Renal pelvis (tissue), 4 donors: ENCODE data around the gene KRT35. TPM values are rescaled to one million over a fixed set of nuclear protein-coding genes. Genes with fewer than 3 reads are reported as not detected.
A peak's percentile ranks its signal among the peaks of the same experiment; 100 is the strongest.

ENCODE experiments used
- DNase-seq: peaks from one replicate; pipeline ENCODE4 v3.0.0-alpha.2; 2013
- polyA plus RNA-seq, 3 donors: library from polyadenylated mRNA; unstranded; fragments of 120-200 nt; gene quantifications; one replicate each; pipeline ENCODE4 v1.2.1, GENCODE V29; 2013; ENCODE audit not compliant: insufficient read length in 3 of 3

The KRT35 gene
- polyA plus RNA-seq, 3 donors = 0.04 TPM; not detected in 2

GRCh38 chr17:41512546-41513167 is 31.7 kb upstream of the KRT35 start:
- DNase-seq = no peak

- DNase-seq = no peak
These were observed 30.8 kb upstream of the KRT35 start for GRCh38 chr17:41511716-41512115.

GRCh38 chr17:41511116-41511515 is 30.2 kb upstream of the KRT35 start:
- DNase-seq = no peak

GRCh38 chr17:41510251-41511065 is 29.5 kb upstream of the KRT35 start:
- DNase-seq = no peak

GRCh38 chr17:41507315-41507880 is 26.4 kb upstream of the KRT35 start:
- no peak for DNase-seq

- no peak for DNase-seq
These were observed 25.1 kb upstream of the KRT35 start for GRCh38 chr17:41505809-41506767.

GRCh38 chr17:41505007-41505808 is 24.3 kb upstream of the KRT35 start, which contains the start of gene KRT13:
TSS of gene KRT13 (minus strand) at chr17:41505612. CDS start at chr17:41505550, 62 bp downstream.
- DNase-seq = no peak

- no peak for DNase-seq
These were observed 23.5 kb upstream of the KRT35 start for GRCh38 chr17:41504246-41504977.

- no peak for DNase-seq
These were observed 22.3 kb upstream of the KRT35 start for GRCh38 chr17:41503202-41503601.

- no peak for DNase-seq
These were observed 19.4 kb upstream of the KRT35 start for GRCh38 chr17:41500131-41500911.

- no peak for DNase-seq
These were observed 18.8 kb upstream of the KRT35 start for GRCh38 chr17:41499714-41500113.

GRCh38 chr17:41498276-41498675 is 17.3 kb upstream of the KRT35 start:
- no peak for DNase-seq

- peak; percentile 56 for DNase-seq
These were observed 16.0 kb upstream of the KRT35 start for GRCh38 chr17:41496803-41497484.

GRCh38 chr17:41494524-41494923 is 13.6 kb upstream of the KRT35 start:
- no peak for DNase-seq

- DNase-seq = peak; percentile 46
These were observed 11.8 kb upstream of the KRT35 start for GRCh38 chr17:41492771-41493170.

GRCh38 chr17:41492351-41492750 is 11.4 kb upstream of the KRT35 start:
- DNase-seq = peak; percentile 14

- DNase-seq = no peak
These were observed 10.5 kb upstream of the KRT35 start for GRCh38 chr17:41491476-41491875.
